ENCODE data around the gene KLHL22.
"Not testable (repeated sequence)": the region's sequence is repeated elsewhere in the genome, so short reads cannot be mapped to it uniquely, and the experiment has no call there.

KLHL22 gene

DNA sequence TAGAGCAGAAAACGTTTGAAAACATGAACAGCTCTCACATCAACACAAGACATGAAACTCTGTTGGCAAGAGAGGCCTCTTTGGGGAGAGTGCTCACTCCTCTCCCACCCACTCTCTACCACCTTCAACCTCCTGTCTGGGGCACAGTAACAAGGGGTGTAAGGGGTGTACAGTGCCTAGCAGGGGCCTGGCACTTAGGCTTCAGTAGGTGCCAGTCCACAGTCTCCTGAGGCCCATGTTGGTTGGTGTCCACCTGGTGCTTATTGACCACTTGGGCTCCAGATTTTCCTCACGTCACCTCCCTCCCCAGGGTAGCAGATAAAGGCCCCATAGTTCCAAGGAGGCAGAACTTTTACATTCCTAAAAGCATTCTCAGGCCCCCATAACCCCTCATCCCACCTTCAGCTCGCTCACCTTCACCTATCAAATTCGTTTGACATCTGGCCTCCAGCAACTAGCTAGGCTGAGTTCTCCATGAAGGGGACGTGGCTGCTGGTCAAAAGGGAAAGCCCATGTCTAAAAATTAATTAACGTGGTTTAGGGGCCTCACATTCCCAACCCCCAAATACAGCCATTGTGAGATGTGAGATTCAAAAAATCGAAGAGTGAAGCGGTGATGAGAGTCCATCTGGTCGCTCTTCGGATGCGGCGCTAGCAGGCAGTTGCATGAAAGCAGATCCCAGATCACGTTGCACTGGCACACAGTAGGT lies 11.1 kb upstream of the KLHL22 start:
- DNase-seq (ENCODE audit: extremely low read depth in 1 of 2, low read depth in 1 of 2): no peak

DNA sequence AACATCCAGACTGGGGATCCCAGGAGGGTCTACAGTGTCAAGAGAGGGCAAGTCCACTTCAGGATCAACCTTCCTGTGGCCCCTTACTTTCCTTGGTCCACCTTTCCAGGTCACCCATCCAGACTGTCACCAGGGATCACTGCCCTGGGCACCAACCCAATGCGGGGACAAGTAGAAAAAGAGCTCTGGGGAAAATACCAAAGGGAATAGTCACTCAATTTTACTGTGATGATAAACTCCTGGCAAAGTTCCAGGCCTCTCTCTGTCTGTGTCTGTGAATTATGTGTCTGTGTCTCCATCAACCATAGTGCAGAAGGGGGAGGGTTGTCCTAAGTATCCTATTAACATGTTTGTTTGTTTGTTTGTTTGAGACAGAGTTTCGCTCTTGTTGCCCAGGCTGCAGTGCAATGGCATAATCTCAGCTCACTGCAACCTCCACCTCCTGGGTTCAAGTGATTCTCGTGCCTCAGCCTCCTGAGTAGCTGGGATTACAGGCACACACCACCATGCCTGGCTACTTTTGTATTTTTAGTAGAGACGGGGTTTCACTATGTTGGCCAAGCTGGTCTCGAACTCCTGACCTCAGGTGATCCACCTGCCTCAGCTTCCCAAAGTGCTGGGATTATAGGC lies 8.8 kb upstream of the KLHL22 start:
- not testable (repeated sequence) for DNase-seq (ENCODE audit: extremely low read depth in 1 of 2, low read depth in 1 of 2)

DNA sequence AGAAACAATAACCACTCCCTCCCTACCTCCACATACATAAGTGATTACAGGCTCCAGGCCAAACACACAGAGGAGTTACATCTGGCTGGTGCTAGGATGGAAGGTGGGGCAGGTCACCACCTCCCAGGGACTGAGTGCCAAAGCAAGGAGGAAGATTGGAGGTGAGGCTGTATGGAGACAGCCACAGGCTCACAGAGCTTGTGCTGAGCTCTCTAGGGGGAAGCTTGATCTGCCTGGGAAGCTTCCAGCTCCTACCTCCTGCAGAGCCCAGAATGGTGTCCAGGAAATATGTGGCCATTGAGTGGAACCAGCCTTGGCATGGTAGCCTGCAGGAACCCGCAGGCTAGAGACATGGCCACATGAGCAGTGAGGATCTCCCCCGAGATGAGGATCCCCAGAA lies 8.2 kb upstream of the KLHL22 start:
- DNase-seq (ENCODE audit: extremely low read depth in 1 of 2, low read depth in 1 of 2): no peak

DNA sequence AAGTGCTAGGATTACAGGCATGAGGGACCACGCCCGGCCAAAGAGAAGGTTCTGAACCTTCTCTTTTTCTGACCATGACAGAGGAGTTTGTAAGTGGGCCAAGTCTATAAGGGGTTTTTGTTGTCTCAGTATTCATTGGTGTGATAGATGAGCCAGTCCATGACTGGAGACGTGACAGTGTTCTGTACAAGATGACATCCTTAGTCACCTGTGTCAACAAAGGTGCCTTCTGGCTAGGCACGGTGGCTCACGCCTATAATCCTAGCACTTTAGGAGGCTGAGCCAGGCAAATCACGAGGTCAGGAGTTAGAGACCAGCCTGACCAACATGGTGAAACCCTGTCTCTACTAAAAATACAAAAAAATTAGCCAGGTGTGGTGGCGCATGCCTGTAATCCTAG lies 4.2 kb upstream of the KLHL22 start:
- no peak for DNase-seq (ENCODE audit: extremely low read depth in 1 of 2, low read depth in 1 of 2)

DNA sequence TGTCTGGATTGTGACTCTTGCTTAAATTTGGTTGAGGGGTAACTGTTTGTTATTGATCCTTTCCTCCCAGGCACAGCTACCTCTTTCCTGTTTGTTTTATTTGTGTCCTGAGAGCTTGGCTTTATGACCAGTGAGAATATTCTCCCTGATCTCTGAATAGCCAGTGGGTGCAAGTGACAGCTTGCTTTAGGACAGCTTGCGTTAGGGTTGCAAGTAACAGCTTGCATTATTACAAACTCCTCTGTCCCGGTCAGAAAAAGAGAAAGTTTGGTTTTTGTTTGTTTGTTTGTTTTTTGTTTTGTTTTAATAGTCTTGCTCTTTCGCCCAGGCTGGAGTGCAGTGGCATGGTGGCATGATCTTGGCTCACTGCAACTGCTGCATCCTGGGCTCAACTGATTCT lies 3.3 kb upstream of the KLHL22 start:
- no peak for DNase-seq (ENCODE audit: extremely low read depth in 1 of 2, low read depth in 1 of 2)

DNA sequence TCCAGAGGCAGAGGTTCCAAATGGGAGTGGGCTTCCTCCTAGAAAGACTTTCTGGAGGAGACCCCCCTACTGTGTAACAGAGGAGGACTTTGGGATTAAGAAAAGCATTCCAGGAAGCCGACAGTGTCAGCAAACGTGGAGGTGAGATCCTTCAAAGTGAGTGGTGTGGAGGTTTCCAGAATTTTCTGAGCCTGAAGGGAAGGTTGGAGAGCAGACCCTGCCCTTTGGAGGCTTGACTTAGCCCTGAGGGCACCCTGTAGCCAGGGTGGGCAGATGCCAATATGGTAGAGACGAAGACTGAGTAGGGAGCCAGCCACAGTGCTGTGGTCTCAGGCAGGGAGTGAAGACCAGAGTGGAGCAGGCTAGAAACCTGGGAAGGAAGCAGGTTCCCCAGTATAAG lies 1.8 kb upstream of the KLHL22 start:
- no peak for DNase-seq (ENCODE audit: extremely low read depth in 1 of 2, low read depth in 1 of 2)

DNA sequence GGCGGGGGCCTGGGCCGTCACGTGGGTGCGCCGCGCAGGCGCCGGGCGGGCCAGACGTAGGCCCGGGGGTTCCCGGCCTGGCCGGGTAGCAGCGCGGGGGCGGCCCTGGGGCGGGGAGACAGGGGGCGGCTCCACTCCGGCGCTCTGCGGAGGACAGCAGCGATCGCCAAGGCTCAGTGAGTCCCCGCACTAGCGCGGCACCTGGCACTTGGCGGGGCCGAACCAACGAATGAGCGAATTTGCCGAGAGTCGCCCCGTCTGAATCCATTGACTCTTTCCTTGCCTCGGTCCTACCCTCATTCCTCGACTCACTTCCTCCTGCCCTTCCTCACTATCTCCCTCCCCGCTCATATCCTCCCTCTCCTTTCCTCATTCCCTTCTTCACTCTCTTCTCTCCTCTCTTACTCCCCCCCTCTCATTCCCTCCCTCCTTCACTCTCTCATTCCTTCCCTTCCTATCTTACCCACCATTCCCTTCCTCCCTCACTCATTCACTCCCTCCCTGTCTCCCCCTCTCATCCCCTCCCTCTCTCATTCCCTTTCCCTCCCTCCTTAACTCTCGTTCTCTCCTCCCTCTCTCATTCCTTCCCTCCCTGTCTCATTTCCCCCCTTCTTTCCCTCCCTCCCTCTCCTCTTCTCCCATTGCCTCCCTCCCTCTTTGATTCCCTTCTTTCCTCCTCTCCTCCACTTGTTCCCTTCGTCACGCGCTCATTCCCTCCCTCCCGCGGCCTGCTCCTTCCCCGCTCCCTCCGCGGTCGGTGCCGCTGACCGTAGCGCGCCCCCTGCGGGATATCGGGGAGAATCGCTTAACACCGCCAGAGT lies 476 bp upstream of the KLHL22 start:
- peak; percentile 73 to 91 for DNase-seq (ENCODE audit: extremely low read depth in 1 of 2, low read depth in 1 of 2)

DNA sequence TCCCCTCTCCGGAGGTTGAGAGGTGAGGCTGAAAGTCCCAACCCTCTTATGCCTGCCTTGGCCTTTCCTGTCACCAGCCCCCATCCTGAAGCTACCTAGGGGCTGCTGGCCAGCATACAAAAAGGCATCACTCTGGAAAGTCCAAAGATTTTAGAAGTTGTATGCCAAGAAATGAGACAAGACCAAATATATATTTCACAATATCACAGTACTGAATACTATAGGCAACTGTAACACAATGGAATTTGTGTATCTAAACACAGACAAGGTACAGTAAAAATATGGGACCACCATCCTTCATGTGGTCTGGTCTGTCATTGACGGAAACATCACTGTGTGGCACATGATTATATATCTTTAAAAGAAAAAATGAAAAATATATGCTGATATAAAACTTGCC lies 4.2 kb downstream of the KLHL22 start:
- no peak for DNase-seq (ENCODE audit: extremely low read depth in 1 of 2, low read depth in 1 of 2)

DNA sequence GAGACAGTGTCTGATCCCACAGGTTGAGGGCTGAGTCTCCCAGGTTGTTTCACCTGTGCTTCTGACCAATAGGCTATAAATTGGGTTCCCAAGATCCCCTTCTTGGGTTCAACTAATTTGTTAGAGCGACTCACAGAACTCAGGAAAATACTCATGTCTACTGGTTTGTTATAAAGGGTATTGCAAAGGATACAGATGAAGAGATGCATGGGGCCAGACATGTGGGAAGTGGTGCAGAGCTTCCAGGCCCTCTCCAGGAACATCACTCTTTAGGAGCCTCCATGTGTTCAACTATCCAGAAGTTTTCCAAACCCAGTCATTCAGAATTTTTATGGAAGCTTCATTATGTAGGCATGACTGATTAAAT lies 4.7 kb downstream of the KLHL22 start:
- no peak for DNase-seq (ENCODE audit: extremely low read depth in 1 of 2, low read depth in 1 of 2)

DNA sequence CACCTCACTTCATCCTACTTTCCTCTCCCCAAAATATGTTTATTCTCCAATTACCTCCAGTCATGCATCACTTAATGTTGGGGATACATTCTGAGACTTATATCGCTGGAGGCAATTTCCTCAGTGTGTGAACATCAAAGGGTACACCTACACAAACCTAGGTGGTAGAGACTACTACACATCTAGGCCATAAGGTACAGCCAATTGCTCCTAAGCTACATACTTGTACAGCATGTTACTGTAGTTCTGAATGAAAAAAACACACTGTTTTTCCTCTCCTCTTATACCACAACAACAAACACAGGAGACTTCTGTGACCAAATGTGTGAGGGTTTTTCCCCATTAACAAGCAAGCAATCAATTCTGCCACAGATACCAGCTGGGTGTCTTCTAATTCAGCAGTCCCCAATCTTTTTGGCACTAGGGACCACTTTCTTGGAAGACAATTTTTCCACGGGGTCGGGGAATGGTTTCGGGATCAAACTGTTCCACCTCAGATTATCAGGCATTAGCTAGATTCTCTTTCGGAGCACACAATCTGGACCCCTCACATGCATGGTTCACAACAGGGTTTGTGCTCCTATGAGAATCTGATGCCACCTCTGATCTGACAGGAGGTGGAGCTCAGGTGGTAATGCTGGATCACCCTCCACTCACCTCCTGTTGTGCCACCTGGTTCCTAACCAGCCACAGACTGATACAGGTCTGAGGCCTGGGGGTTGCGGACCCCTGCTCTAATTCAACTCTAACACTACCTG lies 5.2 kb downstream of the KLHL22 start:
- no peak for DNase-seq (ENCODE audit: extremely low read depth in 1 of 2, low read depth in 1 of 2)

DNA sequence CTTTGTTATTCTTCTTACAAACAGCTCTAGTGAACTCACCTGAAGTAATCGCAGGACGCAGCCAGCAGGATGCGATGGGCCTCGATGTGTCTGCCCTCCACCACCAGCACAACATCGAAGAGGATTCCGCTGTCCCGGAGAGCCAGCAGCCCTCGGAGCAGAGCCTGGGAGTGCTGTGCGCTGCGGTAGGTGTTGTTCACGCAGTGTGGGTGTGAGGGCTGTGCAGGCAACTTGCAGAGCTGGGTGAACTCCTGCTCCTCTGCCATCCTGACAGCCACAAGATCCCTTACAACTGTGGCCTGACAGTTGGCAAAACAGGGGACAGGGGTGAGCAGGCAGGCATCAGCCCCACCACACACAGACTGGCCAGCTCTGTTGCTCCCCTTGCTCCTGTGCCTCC lies 6.6 kb downstream of the KLHL22 start:
- DNase-seq (ENCODE audit: extremely low read depth in 1 of 2, low read depth in 1 of 2): no peak

DNA sequence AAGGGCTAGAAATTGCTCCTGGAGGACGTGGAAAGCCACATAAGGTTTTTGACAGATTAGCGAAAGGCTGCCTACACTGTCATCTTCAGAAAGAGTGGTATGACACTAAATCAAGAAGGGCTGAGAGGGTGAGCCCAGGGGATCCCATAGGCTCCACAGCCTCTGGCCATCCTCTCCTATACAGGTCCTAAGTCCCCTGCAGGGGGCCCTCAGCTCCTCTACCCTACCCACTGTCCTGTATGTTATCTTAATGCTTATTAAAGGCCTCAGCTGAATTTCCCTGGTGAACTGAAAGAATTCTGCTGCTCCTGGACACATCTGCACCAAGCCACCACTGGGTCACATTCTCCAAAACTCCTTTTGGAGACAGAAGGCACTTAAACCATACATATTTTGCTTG lies 7.9 kb downstream of the KLHL22 start:
- no peak for DNase-seq (ENCODE audit: extremely low read depth in 1 of 2, low read depth in 1 of 2)

DNA sequence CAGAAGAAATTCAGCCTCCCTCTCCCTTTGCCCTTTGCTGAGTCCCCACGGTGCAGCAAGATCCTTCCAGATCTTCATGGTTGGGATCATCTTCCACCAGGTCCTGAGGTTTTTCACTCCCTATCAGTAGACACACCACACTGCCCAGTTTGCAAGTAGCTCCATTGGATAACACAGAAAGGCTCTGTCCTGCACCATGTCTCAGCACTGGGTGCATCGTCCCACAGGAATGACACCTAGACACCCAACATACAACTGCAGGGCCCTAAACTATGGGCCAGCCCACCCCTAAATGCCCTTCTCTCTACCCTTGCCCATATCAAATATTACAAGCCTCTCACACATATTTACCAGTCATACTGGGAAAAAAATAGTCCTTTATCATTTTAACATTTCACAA lies 9.4 kb downstream of the KLHL22 start:
- DNase-seq (ENCODE audit: extremely low read depth in 1 of 2, low read depth in 1 of 2): no peak

DNA sequence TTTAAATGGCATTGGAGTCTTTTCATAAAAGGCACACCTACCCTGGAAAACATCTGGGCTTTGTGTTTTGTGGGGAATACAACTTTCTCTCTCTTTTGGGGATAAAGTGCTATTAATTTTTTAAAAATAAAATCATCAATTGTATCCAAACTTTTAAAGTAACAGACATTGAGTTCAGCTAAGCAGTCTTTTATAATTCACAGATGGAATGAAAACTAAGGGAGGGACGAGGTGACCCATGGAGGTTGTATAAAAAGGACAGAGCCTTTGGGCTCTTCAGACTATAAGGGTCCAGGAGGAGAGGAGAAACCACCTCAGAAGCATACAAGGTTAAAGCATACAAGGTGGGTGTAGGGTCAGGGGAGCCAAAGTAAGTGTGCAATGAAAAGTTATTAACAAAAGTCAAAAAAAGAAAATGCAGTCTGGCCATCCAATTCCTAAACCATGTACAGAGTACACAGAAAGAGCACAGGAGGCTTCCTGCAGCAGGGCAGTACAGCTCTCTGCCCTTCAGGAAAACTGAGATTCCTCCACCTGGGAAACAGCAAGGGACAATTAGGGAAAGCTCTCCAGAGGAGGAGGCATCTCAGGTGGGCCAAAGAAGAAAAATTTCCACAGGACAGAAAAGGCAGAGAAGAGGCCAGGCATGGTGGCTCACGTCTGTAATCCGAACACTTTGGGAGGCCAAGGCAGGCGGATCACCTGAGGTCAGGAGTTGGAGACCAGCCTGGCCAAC lies 10.5 kb downstream of the KLHL22 start:
- DNase-seq (ENCODE audit: extremely low read depth in 1 of 2, low read depth in 1 of 2): no peak

DNA sequence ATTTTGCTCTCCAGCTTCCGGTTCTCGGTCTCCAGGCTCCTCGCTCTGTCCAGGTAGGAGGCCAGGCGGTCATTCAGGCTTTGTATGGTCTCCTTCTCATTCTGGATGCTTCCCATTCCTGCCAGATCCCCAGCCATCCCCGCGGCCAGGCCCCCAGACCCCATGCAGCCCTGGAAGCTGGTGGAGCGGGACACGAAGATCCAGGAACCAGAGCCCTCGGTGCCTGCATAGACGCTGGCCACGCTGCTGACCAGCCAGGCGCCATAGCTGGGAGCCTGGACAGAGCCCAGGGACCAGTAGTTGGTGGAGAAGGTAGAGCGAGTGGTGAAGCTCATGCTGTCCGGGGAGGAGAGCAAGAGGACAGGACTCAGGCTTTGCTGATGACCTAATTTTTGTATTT lies 11.8 kb downstream of the KLHL22 start:
- no peak for DNase-seq (ENCODE audit: extremely low read depth in 1 of 2, low read depth in 1 of 2)

DNA sequence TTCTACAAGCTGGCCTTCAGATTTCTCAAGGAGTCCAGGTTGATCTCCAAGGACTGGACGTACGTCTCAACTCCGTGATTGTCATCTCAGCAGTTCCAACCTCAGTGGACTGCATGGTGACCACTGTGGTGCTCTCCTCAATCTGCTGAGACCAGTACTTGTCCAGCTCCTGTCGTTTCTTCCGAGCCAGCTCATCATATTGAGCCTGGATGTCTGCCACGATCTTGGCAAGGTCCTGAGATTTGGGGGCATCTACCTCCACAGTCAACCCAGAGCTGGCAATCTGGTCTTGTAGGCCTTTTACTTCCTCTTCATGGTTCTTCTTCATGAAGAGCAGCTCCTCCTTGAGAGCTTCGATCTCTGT lies 12.5 kb downstream of the KLHL22 start:
- DNase-seq (ENCODE audit: extremely low read depth in 1 of 2, low read depth in 1 of 2): not testable (repeated sequence)

DNA sequence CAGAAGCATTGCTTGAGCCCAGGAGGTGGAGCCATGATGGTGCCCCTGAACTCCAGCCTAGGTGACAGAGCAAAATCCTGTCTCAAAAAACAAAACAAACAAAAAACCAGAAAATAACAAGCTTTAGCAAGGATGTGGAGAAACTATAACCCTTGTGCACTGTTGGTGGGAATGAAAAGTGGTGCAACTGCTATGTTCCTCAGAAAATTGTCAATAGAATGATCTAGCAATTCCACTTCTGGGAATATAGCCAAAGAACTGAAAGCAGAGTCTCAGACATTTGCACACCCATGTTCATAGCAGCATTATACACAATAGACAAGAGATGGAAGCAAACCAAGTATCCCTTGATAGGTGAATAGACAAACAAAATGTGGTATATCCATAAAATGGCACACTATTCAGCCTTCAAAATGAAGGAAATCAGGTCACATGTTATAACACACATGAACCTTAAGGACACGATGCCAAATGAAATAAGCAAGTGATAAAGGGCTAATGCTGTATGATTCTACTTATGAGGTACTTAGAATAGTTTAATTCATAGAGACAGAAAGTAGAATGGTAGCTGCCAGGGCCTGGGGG lies 15.9 kb downstream of the KLHL22 start:
- no peak for DNase-seq (ENCODE audit: extremely low read depth in 1 of 2, low read depth in 1 of 2)

DNA sequence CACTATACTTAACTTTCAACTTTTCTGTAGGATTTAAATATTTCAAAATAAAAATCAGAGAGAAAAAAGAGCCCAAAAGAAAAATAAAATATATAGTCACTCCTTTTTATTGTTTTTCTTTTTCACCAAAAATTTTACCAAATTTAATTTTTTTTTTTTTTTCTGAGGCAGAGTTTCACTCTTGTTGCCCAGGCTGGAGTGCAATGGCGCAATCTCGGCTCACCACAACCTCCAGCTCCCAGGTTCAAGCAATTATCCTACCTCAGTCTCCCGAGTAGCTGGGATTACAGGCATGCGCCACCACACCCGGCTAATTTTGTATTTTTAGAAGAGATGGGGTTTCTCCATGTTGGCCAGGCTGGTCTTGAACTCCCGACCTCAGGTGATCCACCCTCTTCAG lies 17.5 kb downstream of the KLHL22 start:
- DNase-seq (ENCODE audit: extremely low read depth in 1 of 2, low read depth in 1 of 2): not testable (repeated sequence)

DNA sequence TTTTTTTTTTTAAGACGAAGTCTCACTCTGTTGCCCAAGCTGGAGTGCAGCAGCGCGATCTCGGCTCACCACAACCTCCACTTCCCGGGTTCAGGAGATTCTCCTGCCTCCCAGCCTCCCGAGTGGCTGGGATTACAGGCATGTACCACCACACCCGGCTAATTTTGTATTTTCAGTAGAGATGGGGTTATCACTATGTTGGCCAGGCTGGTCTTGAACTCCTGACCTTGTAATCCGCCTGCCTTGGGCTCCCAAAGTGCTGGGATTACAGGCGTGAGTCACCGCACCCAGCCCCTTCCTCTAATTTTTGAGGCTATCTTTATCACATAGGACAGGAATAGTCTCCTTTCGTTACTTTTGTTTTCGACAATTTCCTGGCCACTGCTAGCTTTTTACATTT lies 20.0 kb downstream of the KLHL22 start:
- DNase-seq (ENCODE audit: extremely low read depth in 1 of 2, low read depth in 1 of 2): not testable (repeated sequence)

DNA sequence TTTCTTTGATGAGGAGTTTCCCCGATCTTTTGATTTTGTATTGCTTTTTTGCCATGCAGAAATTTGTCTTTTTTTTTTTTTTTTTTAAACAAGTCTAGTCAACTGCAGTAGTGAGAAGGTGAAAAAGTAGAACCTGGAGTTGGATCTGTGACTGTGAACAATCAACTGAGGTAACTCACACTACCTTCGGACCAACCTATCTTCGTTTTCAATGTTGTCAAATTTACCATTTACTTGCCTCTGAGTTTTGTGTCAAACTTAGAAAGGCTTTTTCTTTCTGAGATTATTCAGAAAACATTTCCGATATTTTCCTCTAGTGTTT lies 20.5 kb downstream of the KLHL22 start:
- no peak for DNase-seq (ENCODE audit: extremely low read depth in 1 of 2, low read depth in 1 of 2)
